ENCODE measurements around the gene TEF.

Gene TEF

DNA sequence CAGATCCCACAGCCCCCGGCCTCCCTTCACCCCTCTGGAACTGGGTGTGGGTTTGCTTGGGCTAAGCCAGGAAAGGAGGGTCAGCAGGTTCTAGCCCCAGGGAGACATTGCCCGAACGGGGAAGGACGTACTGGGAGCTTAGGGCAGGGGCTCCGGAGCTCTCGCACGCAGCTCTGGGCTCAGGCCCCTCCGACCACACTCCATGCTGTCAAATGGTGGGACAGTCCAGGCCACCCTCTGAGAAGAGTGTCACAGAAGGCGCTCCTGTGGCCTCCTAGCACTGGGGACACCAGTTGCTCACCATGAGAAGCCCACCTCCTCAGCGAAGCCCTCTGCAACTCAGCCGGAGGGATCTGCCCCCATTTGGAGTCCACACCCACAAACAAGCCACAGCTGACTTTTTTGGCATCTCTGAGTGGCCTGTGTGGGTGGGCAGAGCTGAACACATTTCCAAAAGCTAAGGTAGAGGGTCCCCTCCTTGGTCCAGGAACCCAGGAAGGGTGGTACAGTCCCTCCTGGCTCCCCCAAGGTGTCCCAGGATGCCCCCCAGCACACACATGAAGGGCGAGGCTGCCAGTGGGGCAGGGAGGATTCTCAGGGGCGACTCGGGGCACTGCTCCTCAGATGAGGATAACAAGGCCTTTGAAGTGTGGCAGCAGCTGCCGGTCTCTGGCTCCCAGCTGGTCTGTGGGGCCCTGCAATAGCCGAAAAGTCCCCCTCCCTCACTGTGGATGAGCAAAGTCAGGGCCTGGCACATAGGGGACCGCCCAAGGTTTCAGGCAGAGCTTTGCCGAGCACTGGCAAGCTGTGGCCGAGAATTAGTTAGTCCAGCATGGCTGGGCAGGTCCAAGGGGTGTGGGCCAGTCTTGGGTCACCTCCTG lies 13.0 kb upstream of the TEF start:
- DNase-seq (ENCODE audit: low read depth in 1 of 2, low spot score in 1 of 2), result no peak
- Histone ChIP-seq H3K4me3 (replicated peaks; ENCODE audit: insufficient read depth, low read length) (no peak overlapping the region), H3K27me3 (ENCODE audit: insufficient read depth, poor library complexity, severe bottlenecking) (no peaks in the 10 kb centered on the region), H3K27ac (replicated peaks) (no peak overlapping the region)
- TF ChIP-seq SPI1 (IDR thresholded peaks at IDR 0.05; ENCODE audit: borderline replicate concordance, low read depth), result no peak
- TF ChIP-seq, protein P1, sequence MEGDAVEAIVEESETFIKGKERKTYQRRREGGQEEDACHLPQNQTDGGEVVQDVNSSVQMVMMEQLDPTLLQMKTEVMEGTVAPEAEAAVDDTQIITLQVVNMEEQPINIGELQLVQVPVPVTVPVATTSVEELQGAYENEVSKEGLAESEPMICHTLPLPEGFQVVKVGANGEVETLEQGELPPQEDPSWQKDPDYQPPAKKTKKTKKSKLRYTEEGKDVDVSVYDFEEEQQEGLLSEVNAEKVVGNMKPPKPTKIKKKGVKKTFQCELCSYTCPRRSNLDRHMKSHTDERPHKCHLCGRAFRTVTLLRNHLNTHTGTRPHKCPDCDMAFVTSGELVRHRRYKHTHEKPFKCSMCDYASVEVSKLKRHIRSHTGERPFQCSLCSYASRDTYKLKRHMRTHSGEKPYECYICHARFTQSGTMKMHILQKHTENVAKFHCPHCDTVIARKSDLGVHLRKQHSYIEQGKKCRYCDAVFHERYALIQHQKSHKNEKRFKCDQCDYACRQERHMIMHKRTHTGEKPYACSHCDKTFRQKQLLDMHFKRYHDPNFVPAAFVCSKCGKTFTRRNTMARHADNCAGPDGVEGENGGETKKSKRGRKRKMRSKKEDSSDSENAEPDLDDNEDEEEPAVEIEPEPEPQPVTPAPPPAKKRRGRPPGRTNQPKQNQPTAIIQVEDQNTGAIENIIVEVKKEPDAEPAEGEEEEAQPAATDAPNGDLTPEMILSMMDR (IDR thresholded peaks at IDR 0.05; ENCODE audit: insufficient read depth, low read length), result no peak
- no peak for TF ChIP-seq GABPA (IDR thresholded peaks at IDR 0.05; ENCODE audit: low read depth)
- TF ChIP-seq POLR2AphosphoS5 (IDR thresholded peaks at IDR 0.05; ENCODE audit: low read depth), result no peak
- TF ChIP-seq, protein P2, sequence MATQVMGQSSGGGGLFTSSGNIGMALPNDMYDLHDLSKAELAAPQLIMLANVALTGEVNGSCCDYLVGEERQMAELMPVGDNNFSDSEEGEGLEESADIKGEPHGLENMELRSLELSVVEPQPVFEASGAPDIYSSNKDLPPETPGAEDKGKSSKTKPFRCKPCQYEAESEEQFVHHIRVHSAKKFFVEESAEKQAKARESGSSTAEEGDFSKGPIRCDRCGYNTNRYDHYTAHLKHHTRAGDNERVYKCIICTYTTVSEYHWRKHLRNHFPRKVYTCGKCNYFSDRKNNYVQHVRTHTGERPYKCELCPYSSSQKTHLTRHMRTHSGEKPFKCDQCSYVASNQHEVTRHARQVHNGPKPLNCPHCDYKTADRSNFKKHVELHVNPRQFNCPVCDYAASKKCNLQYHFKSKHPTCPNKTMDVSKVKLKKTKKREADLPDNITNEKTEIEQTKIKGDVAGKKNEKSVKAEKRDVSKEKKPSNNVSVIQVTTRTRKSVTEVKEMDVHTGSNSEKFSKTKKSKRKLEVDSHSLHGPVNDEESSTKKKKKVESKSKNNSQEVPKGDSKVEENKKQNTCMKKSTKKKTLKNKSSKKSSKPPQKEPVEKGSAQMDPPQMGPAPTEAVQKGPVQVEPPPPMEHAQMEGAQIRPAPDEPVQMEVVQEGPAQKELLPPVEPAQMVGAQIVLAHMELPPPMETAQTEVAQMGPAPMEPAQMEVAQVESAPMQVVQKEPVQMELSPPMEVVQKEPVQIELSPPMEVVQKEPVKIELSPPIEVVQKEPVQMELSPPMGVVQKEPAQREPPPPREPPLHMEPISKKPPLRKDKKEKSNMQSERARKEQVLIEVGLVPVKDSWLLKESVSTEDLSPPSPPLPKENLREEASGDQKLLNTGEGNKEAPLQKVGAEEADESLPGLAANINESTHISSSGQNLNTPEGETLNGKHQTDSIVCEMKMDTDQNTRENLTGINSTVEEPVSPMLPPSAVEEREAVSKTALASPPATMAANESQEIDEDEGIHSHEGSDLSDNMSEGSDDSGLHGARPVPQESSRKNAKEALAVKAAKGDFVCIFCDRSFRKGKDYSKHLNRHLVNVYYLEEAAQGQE (IDR thresholded peaks at IDR 0.05; ENCODE audit: insufficient replicate concordance, low read depth), result no peak

DNA sequence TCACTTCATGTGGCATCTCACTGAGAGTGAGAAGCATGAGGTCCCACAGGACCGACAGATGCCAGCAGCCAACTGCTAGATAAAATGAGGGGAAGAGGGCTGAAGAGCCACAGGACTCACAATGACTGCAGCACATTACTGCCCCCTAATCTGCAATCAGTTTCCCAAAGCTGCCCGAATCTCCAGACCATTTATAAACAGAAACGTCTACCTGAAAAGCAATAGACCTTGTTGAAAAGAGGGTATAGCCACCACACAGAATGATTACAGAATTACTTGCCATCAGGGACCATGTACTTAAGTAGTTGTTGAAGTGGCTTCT lies 12.4 kb upstream of the TEF start:
- H3K4me3 ChIP-seq (replicated peaks; ENCODE audit: insufficient read depth, low read length), result no peak overlapping the region
- DNase-seq (ENCODE audit: low read depth in 1 of 2, low spot score in 1 of 2), result no peak
- H3K27ac ChIP-seq (replicated peaks), result no peak overlapping the region
- no peak for TF ChIP-seq GABPA (IDR thresholded peaks at IDR 0.05; ENCODE audit: low read depth)
- TF ChIP-seq, protein P1 (IDR thresholded peaks at IDR 0.05; ENCODE audit: insufficient read depth, low read length), result no peak
- TF ChIP-seq POLR2AphosphoS5 (IDR thresholded peaks at IDR 0.05; ENCODE audit: low read depth), result no peak
- no peak for TF ChIP-seq SPI1 (IDR thresholded peaks at IDR 0.05; ENCODE audit: borderline replicate concordance, low read depth)
- TF ChIP-seq, protein P2 (IDR thresholded peaks at IDR 0.05; ENCODE audit: insufficient replicate concordance, low read depth), result no peak
- H3K27me3 ChIP-seq (ENCODE audit: insufficient read depth, poor library complexity, severe bottlenecking), result no peaks in the 10 kb centered on the region

DNA sequence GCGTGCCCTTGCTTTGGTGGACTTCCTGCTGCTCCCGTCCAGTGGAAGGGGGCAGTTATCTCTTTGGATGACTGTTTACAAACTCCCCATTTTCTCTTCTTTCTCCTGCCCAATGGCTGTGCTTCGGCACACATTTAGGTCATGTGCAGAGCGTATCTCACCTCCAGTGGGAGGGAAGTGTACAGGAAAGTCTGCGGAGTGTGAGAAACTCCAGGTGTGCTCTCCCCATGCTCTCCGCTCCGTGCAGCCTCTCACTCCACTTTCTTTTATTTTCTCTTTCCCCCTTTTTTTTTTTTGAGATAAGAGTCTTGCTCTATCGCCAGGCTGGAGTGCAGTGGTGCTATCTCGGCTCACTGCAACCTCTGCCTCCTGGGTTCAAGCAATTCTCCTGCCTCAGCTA lies 11.9 kb upstream of the TEF start:
- H3K27ac ChIP-seq (replicated peaks), result no peak overlapping the region
- TF ChIP-seq SPI1 (IDR thresholded peaks at IDR 0.05; ENCODE audit: borderline replicate concordance, low read depth) (no peak), POLR2AphosphoS5 (IDR thresholded peaks at IDR 0.05; ENCODE audit: low read depth) (no peak), GABPA (IDR thresholded peaks at IDR 0.05; ENCODE audit: low read depth) (no peak)
- TF ChIP-seq, protein P2 (IDR thresholded peaks at IDR 0.05; ENCODE audit: insufficient replicate concordance, low read depth), result no peak
- TF ChIP-seq, protein P1 (IDR thresholded peaks at IDR 0.05; ENCODE audit: insufficient read depth, low read length), result no peak
- DNase-seq (ENCODE audit: low read depth in 1 of 2, low spot score in 1 of 2), result no peak
- H3K4me3 ChIP-seq (replicated peaks; ENCODE audit: insufficient read depth, low read length), result no peak overlapping the region
- no peaks in the 10 kb centered on the region for H3K27me3 ChIP-seq (ENCODE audit: insufficient read depth, poor library complexity, severe bottlenecking)
